Activated naive CD4-positive, alpha-beta T cell treated with anti-CD3 and anti-CD28 coated beads, Interleukin-2, amount 10 ng/mL, durations not matched to agents 7 days and 5 days (primary cell): ENCODE measurements around the gene RAB44.
A peak's percentile ranks its signal among the peaks of the same experiment; 100 is the strongest.

Experiments used
- CTCF ChIA-PET: fragments of 350-600 bp; sonication (Branson Sonifier 250); formaldehyde crosslinking; loops from one replicate; lab custom pipeline; 2021; ENCODE audit warnings: antibody characterized with exemption; lab: Charles Lee
- DNase-seq: peaks from one replicate; pipeline ENCODE4 v3.0.0-alpha.2; 2020
- H3K27ac Mint-ChIP-seq: one replicate; pipeline ENCODE4 v1.8.0; 2021; ENCODE audit warnings: mild to moderate bottlenecking, moderate library complexity, mixed read lengths
- H3K27me3 Mint-ChIP-seq: one replicate; pipeline ENCODE4 v1.8.0; 2021; ENCODE audit warnings: mild to moderate bottlenecking, mixed read lengths
- H3K36me3 Mint-ChIP-seq: one replicate; pipeline ENCODE4 v1.8.0; 2021; ENCODE audit warnings: mixed read lengths
- H3K4me1 Mint-ChIP-seq: one replicate; pipeline ENCODE4 v1.8.0; 2021; ENCODE audit warnings: mixed read lengths
- H3K4me3 Mint-ChIP-seq: one replicate; pipeline ENCODE4 v1.8.0; 2021; ENCODE audit warnings: mild to moderate bottlenecking, moderate library complexity, mixed read lengths
- H3K9me3 Mint-ChIP-seq: one replicate; pipeline ENCODE4 v1.8.0; 2021; ENCODE audit warnings: mixed read lengths

RAB44 gene

GRCh38 chr6:36730424-36731380 lies 33.1 kb downstream of the RAB44 start:
- Mint-ChIP-seq H3K9me3 (no peaks in the 10 kb centered on the region), H3K36me3 (no peaks in the 10 kb centered on the region), H3K27ac (no peak overlapping the region), H3K27me3 (peaks cover 42% of the 10 kb centered on the region), H3K4me3 (no peak overlapping the region), H3K4me1 (peaks cover 44% of the 10 kb centered on the region)
- no peak for DNase-seq
- CTCF ChIA-PET: no interaction called here

- CTCF ChIA-PET: interaction anchor here (1.0 to 1.4 kb wide), 3 partner anchors 7 to 107 kb away, joined by 3 to 6 read pairs (median 3); no protein-coding TSS in a partner anchor
- Mint-ChIP-seq H3K4me3 (no peak overlapping the region), H3K9me3 (no peaks in the 10 kb centered on the region), H3K27ac (no peak overlapping the region), H3K4me1 (peaks cover 37% of the 10 kb centered on the region), H3K27me3 (peaks cover 39% of the 10 kb centered on the region), H3K36me3 (no peaks in the 10 kb centered on the region)
- no peak for DNase-seq
Observed at GRCh38 chr6:36731622-36732310, 34.1 kb downstream of the RAB44 start.

GRCh38 chr6:36733300-36733699 lies 35.7 kb downstream of the RAB44 start:
- peaks cover 37% of the 10 kb centered on the region for H3K27me3 Mint-ChIP-seq
- H3K36me3 Mint-ChIP-seq: no peaks in the 10 kb centered on the region
- CTCF ChIA-PET: interaction anchor here (1.4 to 1.8 kb wide), 3 partner anchors 26 to 50 kb away, joined by 4 to 6 read pairs (median 6); no protein-coding TSS in a partner anchor
- peaks cover 22% of the 10 kb centered on the region for H3K4me1 Mint-ChIP-seq
- no peak for DNase-seq
- no peaks in the 10 kb centered on the region for H3K9me3 Mint-ChIP-seq
- no peak overlapping the region for H3K4me3 Mint-ChIP-seq
- H3K27ac Mint-ChIP-seq: no peak overlapping the region

DNA sequence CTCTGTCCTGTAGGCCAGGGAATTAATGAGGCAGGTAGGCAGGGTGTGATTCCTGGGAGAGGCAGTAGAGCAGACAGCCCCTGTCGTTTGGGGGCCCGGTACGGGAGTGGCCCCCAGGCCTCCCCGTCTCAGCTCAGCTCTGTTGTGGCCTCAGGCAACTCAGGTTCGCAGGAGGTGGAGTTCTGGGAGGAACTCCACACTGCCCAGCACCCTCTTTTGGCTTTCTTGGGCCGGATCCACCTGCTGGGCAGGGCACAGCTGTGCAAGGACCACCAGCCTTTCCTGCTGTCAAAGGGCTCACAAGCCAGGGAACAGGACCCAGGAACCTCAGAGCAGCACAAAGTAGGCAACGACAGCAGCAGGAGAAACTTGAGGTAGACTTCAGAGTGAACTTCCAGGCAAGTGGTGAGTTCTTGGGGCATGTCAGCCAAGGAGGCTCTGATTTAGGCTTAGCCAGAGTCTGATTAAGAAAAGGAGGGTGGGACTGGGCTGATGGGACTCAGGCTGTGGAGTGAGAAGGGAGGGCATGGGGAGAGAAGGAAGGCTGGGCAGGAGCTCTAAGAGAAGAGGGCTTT lies 36.9 kb downstream of the RAB44 start:
- H3K4me3 Mint-ChIP-seq: peak overlapping the region; percentile 27
- H3K36me3 Mint-ChIP-seq: no peaks in the 10 kb centered on the region
- H3K4me1 Mint-ChIP-seq: peaks cover 13% of the 10 kb centered on the region
- H3K9me3 Mint-ChIP-seq: no peaks in the 10 kb centered on the region
- CTCF ChIA-PET: interaction anchor here (0.8 to 2.3 kb wide), 12 partner anchors 13 to 311 kb away, joined by 3 to 9 read pairs (median 3); no protein-coding TSS in a partner anchor
- H3K27ac Mint-ChIP-seq: peak overlapping the region; percentile 73
- DNase-seq: no peak
- peaks cover 32% of the 10 kb centered on the region for H3K27me3 Mint-ChIP-seq

- Mint-ChIP-seq H3K9me3 (no peaks in the 10 kb centered on the region), H3K4me3 (peak overlapping the region; percentile 27), H3K27me3 (peaks cover 32% of the 10 kb centered on the region), H3K4me1 (peaks cover 11% of the 10 kb centered on the region), H3K36me3 (no peaks in the 10 kb centered on the region), H3K27ac (peak overlapping the region; percentile 73)
- DNase-seq: peak; percentile 56
- CTCF ChIA-PET: interaction anchor here (0.7 to 2.3 kb wide), 13 partner anchors 10 to 312 kb away, joined by 3 to 9 read pairs (median 3); no protein-coding TSS in a partner anchor
Observed at GRCh38 chr6:36735110-36736071, 37.8 kb downstream of the RAB44 start.

GRCh38 chr6:36737043-36737785 lies 39.6 kb downstream of the RAB44 start:
- CTCF ChIA-PET: no interaction called here

DNA sequence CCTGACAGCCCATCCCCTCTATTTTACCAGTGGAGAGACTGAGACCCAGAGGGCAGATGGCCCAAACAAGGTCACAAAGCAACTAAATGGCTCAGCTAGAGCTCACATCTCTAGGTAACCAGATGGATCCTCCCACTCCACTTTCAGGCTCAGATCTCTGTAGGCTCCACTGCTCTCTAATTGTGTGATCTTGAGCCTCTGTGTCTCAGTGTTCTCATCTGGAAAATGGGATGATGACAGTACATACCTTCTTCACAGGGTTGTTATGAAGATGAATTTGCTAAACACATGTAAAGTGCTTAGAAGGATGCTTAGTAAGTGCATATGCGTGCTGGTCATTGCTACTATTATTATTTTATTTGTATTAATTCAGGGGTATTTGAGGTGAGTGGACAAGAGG lies 40.5 kb downstream of the RAB44 start:
- Mint-ChIP-seq H3K27me3 (peaks cover 22% of the 10 kb centered on the region), H3K36me3 (no peaks in the 10 kb centered on the region), H3K9me3 (no peaks in the 10 kb centered on the region), H3K27ac (no peak overlapping the region), H3K4me3 (no peak overlapping the region), H3K4me1 (peaks cover 18% of the 10 kb centered on the region)
- no peak for DNase-seq
- CTCF ChIA-PET: no interaction called here

More at GRCh38 chr6:36737043-36737785, 39.6 kb downstream of the RAB44 start:
- Mint-ChIP-seq H3K27ac (no peak overlapping the region), H3K4me1 (peaks cover 11% of the 10 kb centered on the region), H3K9me3 (no peaks in the 10 kb centered on the region), H3K27me3 (peaks cover 23% of the 10 kb centered on the region), H3K36me3 (no peaks in the 10 kb centered on the region), H3K4me3 (no peak overlapping the region)
- DNase-seq: no peak

GRCh38 chr6:36739947-36740817 lies 42.6 kb downstream of the RAB44 start:
- H3K4me1 Mint-ChIP-seq: peaks cover 24% of the 10 kb centered on the region
- H3K9me3 Mint-ChIP-seq: no peaks in the 10 kb centered on the region
- no peak overlapping the region for H3K27ac Mint-ChIP-seq

DNA sequence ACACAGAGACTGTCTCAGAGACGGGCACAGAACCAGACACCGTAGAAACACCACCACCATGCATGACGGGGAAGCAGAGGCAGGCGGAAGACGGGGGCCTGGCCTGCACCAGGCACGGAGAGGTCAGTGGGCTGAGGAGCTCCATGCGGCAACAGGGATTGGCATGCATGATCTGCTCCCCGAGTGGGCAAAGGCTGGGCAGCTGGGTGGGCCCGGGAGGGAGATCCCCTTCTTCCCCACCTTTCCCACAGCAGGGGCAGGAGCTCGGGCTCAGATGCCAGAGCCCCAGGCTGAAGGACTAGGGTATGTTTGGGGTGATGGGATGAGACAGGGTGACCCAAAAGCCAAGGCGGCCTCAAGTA lies 43.2 kb downstream of the RAB44 start:
- Mint-ChIP-seq H3K27me3 (peaks cover 2% of the 10 kb centered on the region), H3K9me3 (no peaks in the 10 kb centered on the region), H3K4me3 (no peak overlapping the region), H3K27ac (no peak overlapping the region), H3K36me3 (no peaks in the 10 kb centered on the region), H3K4me1 (peaks cover 23% of the 10 kb centered on the region)
- CTCF ChIA-PET: no interaction called here
- no peak for DNase-seq

More at GRCh38 chr6:36739947-36740817, 42.6 kb downstream of the RAB44 start:
- H3K36me3 Mint-ChIP-seq: no peaks in the 10 kb centered on the region
- DNase-seq: no peak
- CTCF ChIA-PET: interaction anchor here (1.5 kb wide), 1 partner anchor 59 kb away, joined by 3 read pairs; no protein-coding TSS in a partner anchor
- H3K27me3 Mint-ChIP-seq: peaks cover 3% of the 10 kb centered on the region
- no peak overlapping the region for H3K4me3 Mint-ChIP-seq

DNA sequence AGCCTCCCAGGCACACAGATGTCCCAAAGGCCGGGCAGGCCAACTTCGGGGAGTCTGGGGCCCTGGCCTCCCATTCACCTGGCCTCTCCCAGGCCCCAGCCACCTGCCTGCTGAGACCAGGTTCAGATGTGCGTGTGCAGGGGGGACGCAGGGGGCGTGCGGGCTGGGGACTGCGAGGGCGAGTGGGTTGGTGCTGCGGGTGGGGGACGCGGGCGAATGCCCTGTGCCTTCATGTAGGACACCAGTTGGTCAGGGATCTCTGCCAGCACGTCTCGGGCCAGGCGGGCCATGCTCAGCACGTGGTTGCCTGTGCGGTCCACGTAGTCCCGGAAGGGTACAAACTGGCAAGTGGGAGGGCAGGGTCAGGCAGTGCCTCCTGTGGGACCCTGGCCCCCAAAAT lies 44.5 kb downstream of the RAB44 start:
- CTCF ChIA-PET: no interaction called here
- H3K27me3 Mint-ChIP-seq: peaks cover 13% of the 10 kb centered on the region

GRCh38 chr6:36743032-36743431 lies 45.4 kb downstream of the RAB44 start:
- Mint-ChIP-seq H3K36me3 (no peaks in the 10 kb centered on the region), H3K27me3 (peaks cover 17% of the 10 kb centered on the region), H3K4me1 (peaks cover 23% of the 10 kb centered on the region), H3K27ac (no peak overlapping the region), H3K4me3 (no peak overlapping the region), H3K9me3 (no peaks in the 10 kb centered on the region)
- no peak for DNase-seq
- CTCF ChIA-PET: no interaction called here

More for the DNA sequence above, 44.5 kb downstream of the RAB44 start:
- H3K9me3 Mint-ChIP-seq: no peaks in the 10 kb centered on the region
- DNase-seq: no peak
- no peaks in the 10 kb centered on the region for H3K36me3 Mint-ChIP-seq
- H3K4me3 Mint-ChIP-seq: no peak overlapping the region
- H3K4me1 Mint-ChIP-seq: peaks cover 23% of the 10 kb centered on the region
- no peak overlapping the region for H3K27ac Mint-ChIP-seq
